Measurements from ENCODE around the gene BCL2L11. TPM values are rescaled to one million over a fixed set of nuclear protein-coding genes. Genes with fewer than 3 reads are reported as not detected.
"Not testable (repeated sequence)": the region's sequence is repeated elsewhere in the genome, so short reads cannot be mapped to it uniquely, and the experiment has no call there.

BCL2L11 gene
- 9.3 TPM for polyA plus RNA-seq (2012; ENCODE audit: insufficient read depth, insufficient read length, low read depth)

- peaks cover 12% of the 10 kb centered on the region for H3K36me3 ChIP-seq
- peak within 1 kb of the TSS; percentile 80 for H3K4me3 ChIP-seq (ENCODE audit: low read depth, low read length)
- peak; percentile 88 for DNase-seq
- H3K27me3 ChIP-seq: no peaks in the 10 kb centered on the region
- H3K4me1 ChIP-seq: no peaks in the 10 kb centered on the region
- peak; percentile 22 for TF ChIP-seq CTCF (IDR thresholded peaks at IDR 0.05; ENCODE audit: low read depth, low read length)
- H3K9me3 ChIP-seq: no peaks in the 10 kb centered on the region
Observed at GRCh38 chr2:111120253-111121027, at the start of gene BCL2L11. BCL2L11 (plus strand) TSS chr2:111120914; CDS start chr2:111123746, 2,832 bp downstream.

- DNase-seq: no peak
- Histone ChIP-seq H3K27me3 (no peaks in the 10 kb centered on the region), H3K4me3 (ENCODE audit: low read depth, low read length) (no peak overlapping the region), H3K9me3 (no peaks in the 10 kb centered on the region), H3K36me3 (no peaks in the 10 kb centered on the region), H3K4me1 (no peaks in the 10 kb centered on the region)
- no peak for TF ChIP-seq CTCF (IDR thresholded peaks at IDR 0.05; ENCODE audit: low read depth, low read length)
Observed at GRCh38 chr2:111071600-111072171, 49.0 kb upstream of the BCL2L11 start.

- Histone ChIP-seq H3K9me3 (no peaks in the 10 kb centered on the region), H3K36me3 (no peaks in the 10 kb centered on the region), H3K27me3 (no peaks in the 10 kb centered on the region), H3K4me3 (ENCODE audit: low read depth, low read length) (no peak overlapping the region), H3K4me1 (no peaks in the 10 kb centered on the region)
- no peak for TF ChIP-seq CTCF (IDR thresholded peaks at IDR 0.05; ENCODE audit: low read depth, low read length)
- DNase-seq: no peak
Observed at GRCh38 chr2:111072220-111072871, 48.4 kb upstream of the BCL2L11 start.

- not testable (repeated sequence) for H3K4me3 ChIP-seq (ENCODE audit: low read depth, low read length); H3K27me3 ChIP-seq; H3K9me3 ChIP-seq; H3K4me1 ChIP-seq; H3K36me3 ChIP-seq; DNase-seq
Observed at GRCh38 chr2:111082659-111083058, 38.1 kb upstream of the BCL2L11 start.

GRCh38 chr2:111091811-111092211 is 28.9 kb upstream of the BCL2L11 start:
- Histone ChIP-seq H3K4me3 (ENCODE audit: low read depth, low read length) (no peak overlapping the region), H3K9me3 (no peaks in the 10 kb centered on the region), H3K27me3 (no peaks in the 10 kb centered on the region), H3K4me1 (no peaks in the 10 kb centered on the region), H3K36me3 (no peaks in the 10 kb centered on the region)
- DNase-seq: no peak
- no peak for TF ChIP-seq CTCF (IDR thresholded peaks at IDR 0.05; ENCODE audit: low read depth, low read length)

- TF ChIP-seq CTCF (IDR thresholded peaks at IDR 0.05; ENCODE audit: low read depth, low read length): no peak
- Histone ChIP-seq H3K4me1 (no peaks in the 10 kb centered on the region), H3K9me3 (no peaks in the 10 kb centered on the region), H3K27me3 (no peaks in the 10 kb centered on the region), H3K36me3 (no peaks in the 10 kb centered on the region), H3K4me3 (ENCODE audit: low read depth, low read length) (no peak overlapping the region)
- DNase-seq: no peak
Observed at GRCh38 chr2:111094691-111095090, 26.0 kb upstream of the BCL2L11 start.
